Keratinocyte (primary cell): ENCODE results near the gene ZNF747.

ENCODE experiments used
- CTCF ChIP-seq, 3 experiments: IDR thresholded peaks in 1 of 3; conservative IDR thresholded peaks in 1 of 3; optimal IDR thresholded peaks in 1 of 3; 2 replicates in 2 of 3; 3 replicates in 1 of 3; pipeline versions ENCODE3 to v1.5.1; 2011; ENCODE audit warnings: low read length in 3 of 3, mild to moderate bottlenecking in 3 of 3, moderate library complexity in 2 of 3, control low read depth in 1 of 3, inconsistent platforms in 1 of 3; ENCODE audit not compliant: insufficient read depth in 2 of 3; ENCODE audit errors: extremely low read depth in 1 of 3
- EZH2 ChIP-seq: IDR thresholded peaks from one replicate; pipeline ENCODE4 v1.6.1; 2012; ENCODE audit warnings: inconsistent platforms, mild to moderate bottlenecking, low read length, moderate library complexity

- TF ChIP-seq EZH2 (no peak), CTCF (optimal IDR thresholded peaks at IDR 0.05 in 1 of 3, IDR thresholded peaks at IDR 0.05 in 1 of 3, conservative IDR thresholded peaks at IDR 0.05 in 1 of 3; ENCODE audit: extremely low read depth in 1 of 3, insufficient read depth in 2 of 3, low read length in 3 of 3) (no peak)
Observed at GRCh38 chr16:30554557-30555314, 20.1 kb upstream of the ZNF747 start.
